Activated CD8-positive, alpha-beta memory T cell treated with anti-CD3 and anti-CD28 coated beads for 36 hours (primary cell): Measurements from ENCODE around the gene ADAMTS4. TPM values are rescaled to one million over a fixed set of nuclear protein-coding genes. Genes with fewer than 3 reads are reported as not detected.

Experiments used
- CTCF ChIA-PET: fragments of 350-600 bp; sonication (Branson Sonifier 250); formaldehyde crosslinking; loops from one replicate; lab custom pipeline; 2021; ENCODE audit warnings: antibody characterized with exemption; lab: Charles Lee
- POLR2A ChIA-PET: fragments of 350-600 bp; sonication (Branson Sonifier 250); formaldehyde crosslinking; loops from one replicate; lab custom pipeline; 2021; ENCODE audit warnings: antibody characterized with exemption; lab: Charles Lee
- total RNA-seq, 2 experiments: library from RNA; stranded (reverse); gene quantifications; one replicate each; pipeline ENCODE4 v1.2.3, GENCODE V29; 2021

Gene ADAMTS4
- total RNA-seq, 2 experiments from 2014 or later = 0.27 to 0.69 TPM

- CTCF ChIA-PET = interaction anchor here (0.7 to 7.9 kb wide), 7 partner anchors 8 to 216 kb away, joined by 3 to 56 read pairs (median 23); partner anchors contain the start of genes FCER1G and NDUFS2
- POLR2A ChIA-PET = no interaction called here
These were observed 25.2 kb upstream of the ADAMTS4 start for GRCh38 chr1:161223805-161224694.

GRCh38 chr1:161222175-161223019 is 23.5 kb upstream of the ADAMTS4 start:
- ChIA-PET POLR2A (no interaction called here), CTCF (interaction anchor here (0.6 to 7.2 kb wide), 6 partner anchors 11 to 218 kb away, joined by 3 to 56 read pairs (median 10); partner anchors contain the start of gene NDUFS2)

GRCh38 chr1:161220002-161220401 is 21.1 kb upstream of the ADAMTS4 start:
- POLR2A ChIA-PET = no interaction called here
- CTCF ChIA-PET = interaction anchor here (0.9 to 2.6 kb wide), 3 partner anchors 8 to 162 kb away, joined by 3 to 6 read pairs (median 3); no protein-coding TSS in a partner anchor

GRCh38 chr1:161219078-161219892 is 20.4 kb upstream of the ADAMTS4 start:
- ChIA-PET CTCF (interaction anchor here (1.0 to 2.6 kb wide), 4 partner anchors 9 to 163 kb away, joined by 3 to 6 read pairs (median 3); no protein-coding TSS in a partner anchor), POLR2A (no interaction called here)

- ChIA-PET POLR2A (no interaction called here), CTCF (interaction anchor here (1.0 to 2.6 kb wide), 4 partner anchors 10 to 164 kb away, joined by 3 to 6 read pairs (median 3); no protein-coding TSS in a partner anchor)
These were observed 19.6 kb upstream of the ADAMTS4 start for GRCh38 chr1:161218301-161219077.

GRCh38 chr1:161217831-161218230 is 19.0 kb upstream of the ADAMTS4 start:
- CTCF ChIA-PET = interaction anchor here (2.6 to 3.3 kb wide), 2 partner anchors 9 to 10 kb away, joined by 6 to 15 read pairs; partner anchors contain the start of gene TOMM40L
- POLR2A ChIA-PET = no interaction called here

- POLR2A ChIA-PET = interaction anchor here (0.5 to 0.6 kb wide), 2 partner anchors 37 to 172 kb away, joined by 3 to 4 read pairs; no protein-coding TSS in a partner anchor
- CTCF ChIA-PET = interaction anchor here (0.6 to 3.3 kb wide), 5 partner anchors 9 to 50 kb away, joined by 3 to 15 read pairs (median 4); partner anchors contain the start of gene TOMM40L
These were observed 18.3 kb upstream of the ADAMTS4 start for GRCh38 chr1:161216945-161217712.

- POLR2A ChIA-PET = no interaction called here
- CTCF ChIA-PET = interaction anchor here (1.1 to 3.3 kb wide), 4 partner anchors 9 to 174 kb away, joined by 3 to 15 read pairs (median 8); partner anchors contain the start of gene TOMM40L
These were observed 16.2 kb upstream of the ADAMTS4 start, which contains the start of gene FCER1G for GRCh38 chr1:161215076-161215475. Gene FCER1G (plus strand): TSS chr1:161215295. CDS start chr1:161215322, 27 bp downstream.

GRCh38 chr1:161214369-161214768 is 15.5 kb upstream of the ADAMTS4 start:
- ChIA-PET CTCF (interaction anchor here (3.3 kb wide), 1 partner anchor 12 kb away, joined by 15 read pairs; the partner anchor contains the start of gene TOMM40L), POLR2A (no interaction called here)

GRCh38 chr1:161209790-161210409 is 11.0 kb upstream of the ADAMTS4 start:
- ChIA-PET CTCF (interaction anchor here (1.0 to 5.8 kb wide), 4 partner anchors 8 to 104 kb away, joined by 3 to 46 read pairs (median 4); partner anchors contain the start of genes APOA2, NDUFS2, SDHC and TOMM40L), POLR2A (interaction anchor here (0.5 kb wide), 1 partner anchor 90 kb away, joined by 5 read pairs; no protein-coding TSS in a partner anchor)

- POLR2A ChIA-PET = no interaction called here
- CTCF ChIA-PET = interaction anchor here (1.0 to 7.2 kb wide), 3 partner anchors 9 to 19 kb away, joined by 4 to 56 read pairs (median 12); partner anchors contain the start of genes APOA2, FCER1G and TOMM40L
These were observed 8.3 kb upstream of the ADAMTS4 start for GRCh38 chr1:161207173-161207572.

- CTCF ChIA-PET = interaction anchor here (1.0 to 7.2 kb wide), 4 partner anchors 10 to 19 kb away, joined by 4 to 56 read pairs (median 11); partner anchors contain the start of genes APOA2, FCER1G and TOMM40L
- POLR2A ChIA-PET = no interaction called here
These were observed 7.7 kb upstream of the ADAMTS4 start for GRCh38 chr1:161206411-161207140.

GRCh38 chr1:161201836-161202712 is 3.2 kb upstream of the ADAMTS4 start, which contains the start of gene NDUFS2:
Gene NDUFS2 (plus strand): TSS chr1:161202367. CDS start chr1:161202386, 19 bp downstream.
- POLR2A ChIA-PET = interaction anchor here (0.5 to 2.5 kb wide), 10 partner anchors 9 to 179 kb away, joined by 3 to 10 read pairs (median 6); partner anchors contain the start of genes PPOX, SDHC and TOMM40L

More at GRCh38 chr1:161201836-161202712, 3.2 kb upstream of the ADAMTS4 start, which contains the start of gene NDUFS2:
- CTCF ChIA-PET = interaction anchor here (0.6 to 7.2 kb wide), 6 partner anchors 9 to 105 kb away, joined by 3 to 56 read pairs (median 4); partner anchors contain the start of genes APOA2, PPOX and TOMM40L
